HepG2 (cell line): ENCODE data around the gene CORO1C. TPM values are rescaled to one million over a fixed set of nuclear protein-coding genes. Genes with fewer than 3 reads are reported as not detected.

Experiments used
- CEBPB ChIP-seq: IDR thresholded peaks from 2 replicates; pipeline ENCODE4 v1.6.1; 2011; ENCODE audit warnings: low read depth, low read length, improper control_type of control experiment, borderline replicate concordance
- CREM ChIP-seq, 2 experiments: sonication (generic) in 1 of 2; formaldehyde crosslinking in 1 of 2; IDR thresholded peaks; 2 replicates each; pipeline versions ENCODE4 v1.4.0 to v1.6.1; 2016 to 2020; ENCODE audit warnings: antibody characterized with exemption in 1 of 2, mild to moderate bottlenecking in 1 of 2, missing genetic modification reagents in 1 of 2
- FOSL2 ChIP-seq: sonication (generic); formaldehyde crosslinking; IDR thresholded peaks from 2 replicates; pipeline ENCODE4 v1.4.0; 2020; ENCODE audit warnings: missing genetic modification reagents
- KDM2A ChIP-seq: sonication (generic); formaldehyde crosslinking; IDR thresholded peaks from 2 replicates; pipeline ENCODE4 v1.4.0; 2020; ENCODE audit warnings: low read depth, missing genetic modification reagents, borderline replicate concordance
- NFKBIZ ChIP-seq: IDR thresholded peaks from 2 replicates; pipeline ENCODE4 v1.6.1; 2018; ENCODE audit warnings: missing genetic modification reagents, missing compliant biosample characterization
- NR2F2 ChIP-seq: IDR thresholded peaks from 2 replicates; pipeline ENCODE4 v1.6.1; 2012; ENCODE audit warnings: low read depth, inconsistent platforms, borderline replicate concordance
- ZNF207 ChIP-seq: fragments of 450-650 bp; IDR thresholded peaks from 2 replicates; pipeline ENCODE4 v1.6.1; 2016; ENCODE audit warnings: antibody characterized with exemption, borderline replicate concordance
- ZNF501 ChIP-seq: sonication (generic); formaldehyde crosslinking; IDR thresholded peaks from 2 replicates; pipeline ENCODE4 v1.5.1; 2020; ENCODE audit warnings: mild to moderate bottlenecking, moderate library complexity, missing genetic modification reagents
- polyA plus RNA-seq, 8 experiments: library from polyadenylated mRNA; depleted of rRNA in 3 of 8; stranded (reverse) in 7 of 8; unstranded in 1 of 8; fragments of >200 nt; fragmentation: Illumina TruSeq in 4 of 8; extraction: Trizol in 4 of 8; gene quantifications; 2 replicates each; pipeline versions ENCODE4 v1.2.1 to v1.2.3, GENCODE V29; 2011 to 2016; ENCODE audit warnings: low read depth in 4 of 8, missing spikeins in 1 of 8, mixed read lengths in 1 of 8; ENCODE audit not compliant: insufficient read depth in 1 of 8
- total RNA-seq, 5 experiments: library from RNA; depleted of rRNA; stranded (reverse); fragments of >200 nt; fragmentation: Illumina TruSeq; extraction: Trizol; gene quantifications; 2 replicates each; pipeline ENCODE4 v1.2.3, GENCODE V29; 2016; ENCODE audit warnings: low read depth in 1 of 5
- TF ChIP-seq, protein P1 (sequence below): sonication (generic); formaldehyde crosslinking; IDR thresholded peaks from 2 replicates; pipeline ENCODE4 v1.5.1; 2020; ENCODE audit warnings: missing genetic modification reagents, mild to moderate bottlenecking, borderline replicate concordance
- TF ChIP-seq, protein P2 (sequence below): IDR thresholded peaks from 2 replicates; pipeline ENCODE4 v1.6.1; 2012; ENCODE audit warnings: low read depth, low read length, improper control_type of control experiment
- TF ChIP-seq, protein P3 (sequence below): IDR thresholded peaks from 2 replicates; pipeline ENCODE4 v1.6.1; 2016; ENCODE audit warnings: control low read depth
- TF ChIP-seq, protein P4 (sequence below): sonication (generic); formaldehyde crosslinking; IDR thresholded peaks from 2 replicates; pipeline ENCODE4 v1.5.1; 2020; ENCODE audit warnings: mild to moderate bottlenecking, moderate library complexity, missing genetic modification reagents
- TF ChIP-seq, protein P5 (sequence below): sonication (generic); formaldehyde crosslinking; IDR thresholded peaks from 2 replicates; pipeline ENCODE4 v1.4.0; 2020; ENCODE audit warnings: missing genetic modification reagents
- TF ChIP-seq, protein P6 (sequence below): sonication (generic); formaldehyde crosslinking; IDR thresholded peaks from 2 replicates; pipeline ENCODE4 v1.4.0; 2020; ENCODE audit warnings: missing genetic modification reagents, mild to moderate bottlenecking, borderline replicate concordance
- TF ChIP-seq, protein P7 (sequence below): sonication (generic); formaldehyde crosslinking; IDR thresholded peaks from 2 replicates; pipeline ENCODE4 v1.5.0; 2020; ENCODE audit warnings: missing genetic modification reagents

Gene CORO1C
- total and polyA plus RNA-seq, 2 of the 13 experiments (the other 11 are each of a cell fraction or from before 2014, with no cell fraction given): 73.7 to 131 TPM

DNA sequence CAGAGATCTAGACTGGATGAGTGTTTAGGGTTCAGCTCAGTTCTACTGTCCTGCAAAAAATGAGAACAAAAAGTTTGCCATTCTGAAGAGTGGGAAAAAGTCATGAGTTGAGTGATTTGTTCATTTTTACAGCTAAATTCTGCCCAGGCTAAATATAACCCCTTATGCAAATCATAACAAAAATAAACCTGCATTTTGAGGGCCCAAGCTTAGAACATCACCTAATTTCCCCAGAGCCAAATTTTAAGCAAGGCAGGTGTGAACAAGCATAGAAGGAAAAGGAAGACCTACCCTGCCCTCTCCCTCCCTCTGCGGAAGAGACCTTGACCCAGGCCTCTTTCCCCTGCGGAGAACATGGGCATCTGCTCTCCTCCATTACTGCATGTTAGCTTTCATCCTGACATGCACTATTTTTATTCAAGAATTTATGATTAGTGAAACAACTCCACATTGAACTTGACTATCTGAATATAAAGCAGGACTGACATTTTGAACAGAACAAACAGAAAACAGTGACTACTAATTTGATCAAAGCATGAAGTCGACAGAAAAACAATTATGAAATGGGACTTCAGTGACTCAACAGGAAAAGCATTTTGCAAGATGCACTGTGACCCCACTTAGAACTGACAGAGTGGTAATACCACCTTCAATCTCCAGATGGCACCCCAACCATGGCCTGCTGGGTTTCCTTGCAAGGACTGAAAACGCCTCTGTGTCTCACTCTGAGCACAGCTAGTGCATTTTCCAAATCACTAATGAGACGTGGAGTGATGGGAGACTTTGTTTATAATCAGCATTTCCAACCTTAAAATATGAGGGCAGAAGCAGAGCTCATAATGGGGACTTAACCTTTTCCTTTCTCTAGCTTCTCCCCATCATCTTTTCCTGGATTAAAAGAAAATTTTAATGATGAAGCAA lies 66.7 kb downstream of the CORO1C start (continued):
- no peak for TF ChIP-seq ZNF207
- TF ChIP-seq, protein P1, sequence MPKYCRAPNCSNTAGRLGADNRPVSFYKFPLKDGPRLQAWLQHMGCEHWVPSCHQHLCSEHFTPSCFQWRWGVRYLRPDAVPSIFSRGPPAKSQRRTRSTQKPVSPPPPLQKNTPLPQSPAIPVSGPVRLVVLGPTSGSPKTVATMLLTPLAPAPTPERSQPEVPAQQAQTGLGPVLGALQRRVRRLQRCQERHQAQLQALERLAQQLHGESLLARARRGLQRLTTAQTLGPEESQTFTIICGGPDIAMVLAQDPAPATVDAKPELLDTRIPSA (CRISPR knock-in tag): no peak
- peak; percentile 39; the same call in 1 of the 2 replicates for TF ChIP-seq NFKBIZ
- TF ChIP-seq CEBPB: peak; percentile 94
- TF ChIP-seq FOSL2: peak; percentile 96
- TF ChIP-seq, protein P2, sequence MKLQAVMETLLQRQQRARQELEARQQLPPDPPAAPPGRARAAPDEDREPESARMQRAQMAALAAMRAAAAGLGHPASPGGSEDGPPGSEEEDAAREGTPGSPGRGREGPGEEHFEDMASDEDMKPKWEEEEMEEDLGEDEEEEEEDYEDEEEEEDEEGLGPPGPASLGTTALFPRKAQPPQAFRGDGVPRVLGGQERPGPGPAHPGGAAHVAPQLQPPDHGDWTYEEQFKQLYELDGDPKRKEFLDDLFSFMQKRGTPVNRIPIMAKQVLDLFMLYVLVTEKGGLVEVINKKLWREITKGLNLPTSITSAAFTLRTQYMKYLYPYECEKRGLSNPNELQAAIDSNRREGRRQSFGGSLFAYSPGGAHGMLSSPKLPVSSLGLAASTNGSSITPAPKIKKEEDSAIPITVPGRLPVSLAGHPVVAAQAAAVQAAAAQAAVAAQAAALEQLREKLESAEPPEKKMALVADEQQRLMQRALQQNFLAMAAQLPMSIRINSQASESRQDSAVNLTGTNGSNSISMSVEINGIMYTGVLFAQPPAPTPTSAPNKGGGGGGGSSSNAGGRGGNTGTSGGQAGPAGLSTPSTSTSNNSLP: peak; percentile 73; the same call in 1 of the 2 replicates
- TF ChIP-seq CREM (IDR thresholded peaks at IDR 0.05): peak; percentile 43; the same call in 1 of the 2 replicates
- no peak for TF ChIP-seq CREM (CRISPR knock-in tag; IDR thresholded peaks at IDR 0.05)
- TF ChIP-seq, protein P3, sequence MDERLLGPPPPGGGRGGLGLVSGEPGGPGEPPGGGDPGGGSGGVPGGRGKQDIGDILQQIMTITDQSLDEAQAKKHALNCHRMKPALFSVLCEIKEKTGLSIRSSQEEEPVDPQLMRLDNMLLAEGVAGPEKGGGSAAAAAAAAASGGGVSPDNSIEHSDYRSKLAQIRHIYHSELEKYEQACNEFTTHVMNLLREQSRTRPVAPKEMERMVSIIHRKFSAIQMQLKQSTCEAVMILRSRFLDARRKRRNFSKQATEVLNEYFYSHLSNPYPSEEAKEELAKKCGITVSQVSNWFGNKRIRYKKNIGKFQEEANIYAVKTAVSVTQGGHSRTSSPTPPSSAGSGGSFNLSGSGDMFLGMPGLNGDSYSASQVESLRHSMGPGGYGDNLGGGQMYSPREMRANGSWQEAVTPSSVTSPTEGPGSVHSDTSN (CRISPR knock-in tag): no peak
- TF ChIP-seq, protein P4, sequence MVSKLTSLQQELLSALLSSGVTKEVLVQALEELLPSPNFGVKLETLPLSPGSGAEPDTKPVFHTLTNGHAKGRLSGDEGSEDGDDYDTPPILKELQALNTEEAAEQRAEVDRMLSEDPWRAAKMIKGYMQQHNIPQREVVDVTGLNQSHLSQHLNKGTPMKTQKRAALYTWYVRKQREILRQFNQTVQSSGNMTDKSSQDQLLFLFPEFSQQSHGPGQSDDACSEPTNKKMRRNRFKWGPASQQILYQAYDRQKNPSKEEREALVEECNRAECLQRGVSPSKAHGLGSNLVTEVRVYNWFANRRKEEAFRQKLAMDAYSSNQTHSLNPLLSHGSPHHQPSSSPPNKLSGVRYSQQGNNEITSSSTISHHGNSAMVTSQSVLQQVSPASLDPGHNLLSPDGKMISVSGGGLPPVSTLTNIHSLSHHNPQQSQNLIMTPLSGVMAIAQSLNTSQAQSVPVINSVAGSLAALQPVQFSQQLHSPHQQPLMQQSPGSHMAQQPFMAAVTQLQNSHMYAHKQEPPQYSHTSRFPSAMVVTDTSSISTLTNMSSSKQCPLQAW: peak; percentile 57; the same call in 1 of the 2 replicates
- TF ChIP-seq, protein P5, sequence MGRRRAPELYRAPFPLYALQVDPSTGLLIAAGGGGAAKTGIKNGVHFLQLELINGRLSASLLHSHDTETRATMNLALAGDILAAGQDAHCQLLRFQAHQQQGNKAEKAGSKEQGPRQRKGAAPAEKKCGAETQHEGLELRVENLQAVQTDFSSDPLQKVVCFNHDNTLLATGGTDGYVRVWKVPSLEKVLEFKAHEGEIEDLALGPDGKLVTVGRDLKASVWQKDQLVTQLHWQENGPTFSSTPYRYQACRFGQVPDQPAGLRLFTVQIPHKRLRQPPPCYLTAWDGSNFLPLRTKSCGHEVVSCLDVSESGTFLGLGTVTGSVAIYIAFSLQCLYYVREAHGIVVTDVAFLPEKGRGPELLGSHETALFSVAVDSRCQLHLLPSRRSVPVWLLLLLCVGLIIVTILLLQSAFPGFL (CRISPR knock-in tag): no peak
- TF ChIP-seq ZNF501 (CRISPR knock-in tag): peak; percentile 59; the same call in 1 of the 2 replicates
- TF ChIP-seq, protein P6, sequence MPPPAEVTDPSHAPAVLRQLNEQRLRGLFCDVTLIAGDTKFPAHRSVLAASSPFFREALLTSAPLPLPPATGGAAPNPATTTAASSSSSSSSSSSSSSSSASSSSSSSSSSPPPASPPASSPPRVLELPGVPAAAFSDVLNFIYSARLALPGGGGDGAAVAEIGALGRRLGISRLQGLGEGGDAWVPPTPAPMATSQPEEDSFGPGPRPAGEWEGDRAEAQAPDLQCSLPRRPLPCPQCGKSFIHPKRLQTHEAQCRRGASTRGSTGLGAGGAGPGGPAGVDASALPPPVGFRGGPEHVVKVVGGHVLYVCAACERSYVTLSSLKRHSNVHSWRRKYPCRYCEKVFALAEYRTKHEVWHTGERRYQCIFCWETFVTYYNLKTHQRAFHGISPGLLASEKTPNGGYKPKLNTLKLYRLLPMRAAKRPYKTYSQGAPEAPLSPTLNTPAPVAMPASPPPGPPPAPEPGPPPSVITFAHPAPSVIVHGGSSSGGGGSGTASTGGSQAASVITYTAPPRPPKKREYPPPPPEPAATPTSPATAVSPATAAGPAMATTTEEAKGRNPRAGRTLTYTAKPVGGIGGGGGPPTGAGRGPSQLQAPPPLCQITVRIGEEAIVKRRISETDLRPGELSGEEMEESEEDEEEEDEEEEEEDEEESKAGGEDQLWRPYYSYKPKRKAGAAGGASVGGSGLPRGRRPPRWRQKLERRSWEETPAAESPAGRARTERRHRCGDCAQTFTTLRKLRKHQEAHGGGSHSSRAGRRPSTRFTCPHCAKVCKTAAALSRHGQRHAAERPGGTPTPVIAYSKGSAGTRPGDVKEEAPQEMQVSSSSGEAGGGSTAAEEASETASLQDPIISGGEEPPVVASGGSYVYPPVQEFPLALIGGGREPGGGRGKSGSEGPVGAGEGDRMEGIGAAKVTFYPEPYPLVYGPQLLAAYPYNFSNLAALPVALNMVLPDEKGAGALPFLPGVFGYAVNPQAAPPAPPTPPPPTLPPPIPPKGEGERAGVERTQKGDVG (CRISPR knock-in tag): no peak
- TF ChIP-seq NR2F2: peak; percentile 54; the same call in 1 of the 2 replicates
- TF ChIP-seq, protein P7, sequence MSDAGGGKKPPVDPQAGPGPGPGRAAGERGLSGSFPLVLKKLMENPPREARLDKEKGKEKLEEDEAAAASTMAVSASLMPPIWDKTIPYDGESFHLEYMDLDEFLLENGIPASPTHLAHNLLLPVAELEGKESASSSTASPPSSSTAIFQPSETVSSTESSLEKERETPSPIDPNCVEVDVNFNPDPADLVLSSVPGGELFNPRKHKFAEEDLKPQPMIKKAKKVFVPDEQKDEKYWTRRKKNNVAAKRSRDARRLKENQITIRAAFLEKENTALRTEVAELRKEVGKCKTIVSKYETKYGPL (CRISPR knock-in tag): no peak
- 0 out of 2 replicates have a peak, but pooled peaks have one; percentile 27 for TF ChIP-seq KDM2A (CRISPR knock-in tag)
